HG03097 (cell line): ENCODE measurements around the gene PLAC8.
"Not testable (repeated sequence)": the region's sequence is repeated elsewhere in the genome, so short reads cannot be mapped to it uniquely, and the experiment has no call there.

Source experiments
- ATAC-seq: cut with Tn5 transposase; IDR thresholded peaks from one replicate; pipeline ENCODE4 v1.9.1; 2021; ENCODE audit not compliant: unreplicated experiment, low FRiP score

PLAC8 gene, protein sequence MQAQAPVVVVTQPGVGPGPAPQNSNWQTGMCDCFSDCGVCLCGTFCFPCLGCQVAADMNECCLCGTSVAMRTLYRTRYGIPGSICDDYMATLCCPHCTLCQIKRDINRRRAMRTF

DNA sequence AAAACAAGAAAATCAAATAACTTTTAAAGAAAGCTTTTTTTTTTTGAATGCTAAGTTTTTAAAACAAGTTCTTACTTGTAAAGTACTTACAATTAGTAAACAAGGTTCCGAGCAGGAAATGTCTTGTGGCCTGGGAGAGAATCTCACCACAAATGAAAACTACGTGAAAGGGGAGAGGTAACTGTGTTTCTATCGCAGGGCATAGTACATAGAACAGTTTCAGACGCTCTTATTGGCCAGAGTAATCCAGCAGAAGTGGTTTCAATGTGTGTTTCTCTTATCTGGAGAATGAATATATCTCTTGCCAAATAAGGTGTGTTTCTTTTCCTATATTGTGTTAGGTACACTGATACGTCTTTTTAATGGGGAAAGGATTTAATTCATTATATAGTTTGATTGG, at the start of gene PLAC8:
TSS of gene PLAC8 (minus strand) at position 154 of the 400 bp plus-strand sequence. CDS start 6,808 bp downstream, outside the sequence.
- peak; percentile 49 for ATAC-seq

DNA sequence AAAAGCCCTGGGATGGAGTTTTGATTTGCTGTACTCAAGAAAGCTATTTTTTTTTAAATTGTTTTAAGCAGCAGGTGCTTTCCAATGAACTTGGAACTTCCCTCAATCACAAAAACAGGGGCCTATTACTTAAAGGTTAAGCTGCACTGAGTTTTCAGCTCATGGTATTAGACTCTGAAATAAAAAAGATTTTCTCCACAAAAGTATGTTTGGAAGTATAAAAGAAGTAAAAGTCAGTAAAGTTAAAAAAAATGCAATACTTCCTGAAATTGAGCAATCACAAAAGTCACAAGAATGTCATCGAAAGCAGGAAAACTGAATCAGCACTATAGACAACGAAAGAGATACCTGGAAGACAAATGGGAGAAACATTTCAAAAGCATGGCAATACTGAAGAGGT, 38.9 kb upstream of the PLAC8 start:
- ATAC-seq, result no peak

DNA sequence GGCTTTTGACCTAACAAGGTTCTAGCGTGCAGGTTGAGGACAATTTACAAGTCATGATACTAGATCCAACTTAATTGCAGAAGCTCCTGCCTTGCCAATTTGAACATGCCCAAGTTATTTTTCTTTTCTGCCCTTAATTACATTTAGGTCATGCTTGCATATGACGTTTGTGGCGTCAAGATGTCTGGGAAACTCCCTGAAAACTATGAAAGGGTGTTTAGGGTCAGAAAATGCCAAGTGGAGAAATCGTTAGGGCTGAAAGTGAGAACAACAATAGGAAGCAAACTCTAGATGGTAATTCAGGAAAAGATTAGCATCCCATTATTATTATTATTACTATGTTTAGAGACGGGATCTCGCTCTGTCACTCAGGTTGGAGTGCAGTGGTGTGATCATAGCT, 38.2 kb upstream of the PLAC8 start:
- ATAC-seq, result no peak

DNA sequence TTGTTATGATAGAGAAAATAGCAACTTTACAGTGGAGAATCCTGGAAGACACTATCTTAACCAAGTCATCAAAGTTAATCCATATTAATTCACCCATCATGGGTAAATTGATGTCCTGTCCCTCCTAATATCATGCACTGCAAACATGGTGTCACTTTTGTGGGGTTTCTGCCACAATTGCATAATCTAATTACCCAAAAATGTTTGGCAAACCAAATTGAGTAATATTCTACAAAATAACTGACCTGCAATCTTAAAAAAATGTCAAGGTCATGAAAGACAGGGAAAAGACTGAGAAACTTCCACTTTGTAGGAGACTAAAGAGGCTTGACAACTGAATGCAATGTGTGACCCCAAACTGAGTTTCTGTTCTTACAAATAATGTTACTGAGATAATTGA, 37.1 kb upstream of the PLAC8 start:
- ATAC-seq, result no peak

DNA sequence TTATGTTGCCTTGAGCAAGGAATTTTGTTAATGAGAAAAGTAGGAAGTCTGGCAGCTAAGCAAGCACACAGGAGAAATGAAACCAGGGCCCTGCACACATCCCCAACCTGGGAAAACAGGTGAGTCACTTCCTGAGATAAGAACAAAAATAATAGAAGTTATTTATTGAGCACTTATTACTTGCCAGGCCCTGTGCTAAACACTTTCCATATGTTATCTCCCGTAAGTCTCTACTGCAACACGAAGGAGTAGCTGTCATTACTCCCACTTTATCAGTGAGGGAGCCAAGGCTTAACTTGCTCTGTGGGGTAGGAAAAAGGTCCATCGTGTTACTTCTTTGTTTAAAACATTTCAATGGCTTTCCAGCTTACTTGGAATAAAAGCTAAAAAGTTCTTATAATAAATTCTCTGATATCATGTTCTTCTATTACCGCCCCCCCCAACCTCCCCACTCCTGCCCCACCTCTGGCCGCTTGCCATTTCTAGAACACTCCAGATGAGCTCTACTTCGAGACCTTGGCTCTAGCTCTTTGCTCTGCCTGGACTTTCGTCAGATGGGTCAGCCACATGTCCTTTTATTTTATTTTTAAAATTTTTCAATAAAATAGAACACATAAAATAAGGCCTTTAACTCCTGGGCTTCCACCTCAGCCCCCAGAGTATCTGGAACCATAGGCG, 36.3 kb upstream of the PLAC8 start:
- ATAC-seq, result no peak

DNA sequence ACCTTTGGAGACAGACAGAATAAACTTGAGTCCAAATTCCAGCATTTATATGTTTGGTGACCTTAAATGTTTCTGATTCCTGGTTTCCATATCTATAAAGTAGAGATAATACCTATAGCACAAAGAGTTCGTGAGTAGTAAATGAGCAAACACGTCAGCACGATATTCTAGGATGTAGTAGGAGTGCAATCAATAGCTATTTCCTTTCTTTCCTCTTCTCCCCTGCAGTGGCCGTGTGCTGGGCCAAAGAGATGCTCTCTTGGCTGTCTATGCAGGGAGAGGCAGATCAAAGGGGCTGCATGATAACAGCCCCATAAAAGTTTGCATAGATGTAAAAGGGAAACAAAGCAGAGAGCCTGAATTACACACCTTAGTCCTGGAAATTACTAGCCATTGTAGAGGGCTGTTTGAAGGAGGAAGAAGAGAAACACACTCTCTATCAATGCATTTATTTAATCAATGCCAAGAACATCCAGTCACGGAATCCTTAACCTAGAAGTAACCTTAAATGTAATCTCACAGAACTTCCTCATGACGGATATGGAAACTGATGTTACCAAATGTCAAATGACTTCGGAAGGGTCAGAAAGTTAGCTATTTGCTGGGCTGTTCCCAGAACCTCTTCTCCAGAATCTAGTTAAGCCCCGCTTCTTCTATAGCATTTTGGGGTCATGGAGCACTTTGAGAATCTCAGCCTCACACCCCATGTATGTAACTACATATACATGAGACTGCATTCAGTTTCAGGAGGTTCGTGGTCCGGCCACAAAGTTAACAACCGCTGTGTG, 35.5 kb upstream of the PLAC8 start:
- no peak for ATAC-seq

DNA sequence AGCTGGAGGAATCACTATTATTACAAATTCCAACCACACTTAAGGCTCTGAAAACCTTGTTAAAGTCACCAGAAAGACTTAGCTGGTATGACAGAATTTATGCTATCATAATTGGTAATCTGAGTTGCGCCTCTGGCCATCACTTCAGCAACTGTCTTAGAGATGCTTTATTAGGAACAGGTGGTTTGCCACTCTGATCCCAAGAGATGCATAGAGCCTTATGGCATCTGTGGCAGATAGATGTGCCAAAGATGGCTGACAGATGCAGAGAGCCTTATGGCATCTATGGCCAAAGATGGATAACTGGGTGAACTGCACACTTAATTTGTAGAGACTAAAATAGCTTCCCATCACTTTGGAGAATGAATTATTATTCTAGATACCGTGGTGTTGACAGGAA, 32.3 kb upstream of the PLAC8 start:
- no peak for ATAC-seq

DNA sequence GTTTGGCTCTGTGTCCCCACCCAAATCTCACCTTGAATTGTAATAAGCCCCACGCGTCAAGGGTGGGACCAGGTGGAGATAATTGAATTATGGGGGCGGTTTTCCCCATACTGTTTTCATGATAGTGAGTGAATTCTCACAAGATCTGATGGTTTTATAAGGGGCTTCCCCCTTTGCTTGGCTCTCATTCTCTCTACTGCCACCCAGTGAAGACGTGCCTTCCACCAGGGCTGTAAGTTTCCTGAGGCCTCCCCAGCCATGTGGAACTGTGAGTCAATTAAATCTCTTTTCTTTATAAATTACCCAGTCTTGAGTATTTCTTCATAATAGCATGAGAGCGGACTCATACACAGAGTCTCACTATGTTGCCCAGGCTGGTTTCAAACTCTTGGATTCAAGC, 31.2 kb upstream of the PLAC8 start:
- not testable (repeated sequence) for ATAC-seq

DNA sequence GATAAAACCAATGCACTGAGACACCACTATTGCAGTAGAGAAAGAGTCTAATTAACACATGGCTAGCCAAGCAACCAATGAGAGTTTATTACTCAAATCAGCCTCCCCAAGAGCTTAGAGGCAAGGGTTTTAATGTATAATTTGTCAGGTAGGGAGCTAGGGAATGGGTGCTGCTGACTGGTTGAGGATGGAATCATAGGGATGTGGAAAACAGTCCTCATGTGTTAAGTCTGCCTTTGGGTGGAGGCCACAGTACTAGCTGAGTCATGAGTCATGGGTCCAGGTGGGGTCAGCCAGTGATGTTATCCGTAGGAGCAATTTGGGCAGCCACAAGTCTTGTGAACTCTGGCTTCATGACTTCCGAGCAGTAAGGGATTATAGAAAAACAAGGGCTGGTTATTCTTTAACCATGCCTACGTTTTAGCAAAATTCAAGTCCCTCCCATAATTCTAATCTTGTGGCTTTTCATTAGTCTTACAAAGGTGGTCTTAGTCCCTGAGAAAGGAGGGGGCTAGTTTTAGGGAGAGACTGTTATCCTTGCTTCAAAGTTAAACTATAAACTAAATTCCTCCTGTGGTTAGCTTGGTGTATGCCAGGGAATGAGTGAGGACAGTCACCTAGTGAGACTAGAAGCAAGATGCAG, 25.1 kb upstream of the PLAC8 start:
- no peak for ATAC-seq

DNA sequence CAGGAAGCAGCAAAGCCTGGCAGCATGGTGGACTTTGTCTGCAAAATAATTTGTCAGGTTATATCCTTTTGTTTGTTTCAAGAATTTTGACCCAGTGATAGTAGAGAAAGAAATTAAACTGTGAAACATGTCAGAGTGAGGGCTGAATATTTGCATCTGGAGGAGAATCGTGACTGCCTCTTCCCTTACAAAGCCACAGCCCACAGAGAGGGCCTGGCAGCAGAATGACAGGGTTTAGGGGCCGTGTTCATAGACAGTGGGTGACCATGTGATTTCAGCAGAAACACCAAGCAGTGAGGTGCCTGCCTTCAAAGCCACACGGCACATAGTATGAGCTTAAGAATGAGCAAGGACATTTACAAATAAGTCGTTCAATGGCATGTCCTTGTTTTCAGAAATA, 24.4 kb upstream of the PLAC8 start:
- ATAC-seq, result no peak

DNA sequence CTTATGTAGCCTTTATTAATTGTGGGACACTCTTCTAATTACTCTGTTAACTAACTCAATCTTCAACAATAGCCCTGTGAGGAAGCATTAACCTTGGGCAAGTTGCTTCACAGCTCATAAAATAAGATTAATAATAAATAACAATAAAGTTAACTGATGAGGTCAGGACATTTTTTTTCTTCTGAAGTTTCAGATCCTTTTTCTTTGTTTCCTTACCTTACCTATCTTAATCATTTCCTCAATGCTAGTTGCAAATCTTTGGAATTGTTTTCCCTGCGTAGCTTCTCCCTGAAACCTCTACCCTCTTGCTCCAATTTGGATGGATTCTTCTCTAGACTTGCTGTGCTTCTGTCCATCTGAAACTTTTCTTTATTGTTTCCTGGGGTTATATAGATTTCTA, 17.5 kb upstream of the PLAC8 start:
- ATAC-seq, result no peak

DNA sequence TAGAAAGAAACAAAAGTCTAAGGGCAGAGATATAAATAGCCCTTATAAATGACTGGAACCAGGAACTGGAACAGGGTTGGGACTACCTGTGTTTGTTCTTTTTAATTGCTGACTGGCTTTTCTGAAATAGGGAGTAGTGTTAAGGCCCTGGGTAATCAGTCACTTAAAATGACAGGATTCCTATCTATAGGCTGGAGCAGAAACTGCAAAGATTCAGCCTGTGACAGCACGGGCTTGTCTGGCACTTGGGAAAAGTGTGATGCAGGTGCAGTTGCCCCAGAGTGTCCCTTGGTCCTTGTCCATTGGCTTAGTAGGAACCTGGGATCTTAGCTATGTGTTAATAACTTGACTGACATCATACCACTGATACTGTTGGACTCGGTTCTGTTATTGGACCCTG, 14.7 kb upstream of the PLAC8 start:
- no peak for ATAC-seq

DNA sequence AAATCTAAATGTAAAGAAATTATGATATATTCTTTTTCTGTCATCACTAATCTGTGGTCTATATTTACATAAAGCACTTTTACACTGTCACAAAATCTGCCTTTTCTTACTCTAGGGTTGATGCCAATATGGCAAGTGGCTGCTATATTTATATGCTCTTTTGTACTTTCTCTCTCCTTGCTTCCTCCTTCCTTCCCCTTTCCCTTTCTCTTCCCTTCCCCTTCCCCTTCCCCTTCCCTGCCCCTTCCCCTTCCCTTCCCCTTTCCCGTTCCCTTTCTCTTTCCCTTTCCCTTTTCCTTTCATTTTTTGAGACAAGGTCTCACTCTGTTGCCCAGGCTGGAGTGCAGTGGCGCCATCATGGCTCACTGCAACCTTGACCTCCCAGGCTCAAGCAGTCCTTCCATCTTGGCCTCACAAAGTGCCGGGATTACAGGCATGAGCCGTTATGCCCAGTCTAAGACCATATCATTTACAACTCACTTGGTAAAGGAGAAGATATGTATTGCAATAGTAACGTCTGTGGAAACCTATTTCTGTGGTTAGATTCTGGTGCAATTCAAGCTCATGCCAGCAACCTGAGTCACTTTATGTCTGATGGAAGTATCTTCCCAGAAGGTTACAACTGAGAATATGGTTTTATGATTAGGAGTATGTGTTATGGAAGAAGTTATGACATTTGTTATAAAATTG, 13.9 kb upstream of the PLAC8 start:
- no peak for ATAC-seq

DNA sequence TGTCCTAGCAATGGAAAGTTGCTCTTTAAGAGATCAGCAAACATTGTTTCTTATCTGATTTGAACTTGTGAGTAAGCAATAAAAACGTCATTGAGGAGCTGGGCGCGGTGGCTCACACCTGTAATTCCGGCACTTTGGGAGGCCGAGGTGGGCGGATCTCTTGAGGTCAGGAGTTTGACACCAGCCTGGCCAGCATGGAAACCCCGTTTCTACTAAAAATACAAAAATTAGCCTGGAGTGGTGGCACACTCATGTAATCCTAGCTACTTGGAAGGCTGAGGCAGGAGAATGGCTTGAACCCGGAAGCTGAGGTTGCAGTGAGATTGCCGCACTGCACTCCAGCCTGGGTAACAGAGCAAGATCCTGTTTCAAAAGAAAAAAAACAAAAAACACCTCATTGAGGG, 11.2 kb upstream of the PLAC8 start:
- no peak for ATAC-seq

DNA sequence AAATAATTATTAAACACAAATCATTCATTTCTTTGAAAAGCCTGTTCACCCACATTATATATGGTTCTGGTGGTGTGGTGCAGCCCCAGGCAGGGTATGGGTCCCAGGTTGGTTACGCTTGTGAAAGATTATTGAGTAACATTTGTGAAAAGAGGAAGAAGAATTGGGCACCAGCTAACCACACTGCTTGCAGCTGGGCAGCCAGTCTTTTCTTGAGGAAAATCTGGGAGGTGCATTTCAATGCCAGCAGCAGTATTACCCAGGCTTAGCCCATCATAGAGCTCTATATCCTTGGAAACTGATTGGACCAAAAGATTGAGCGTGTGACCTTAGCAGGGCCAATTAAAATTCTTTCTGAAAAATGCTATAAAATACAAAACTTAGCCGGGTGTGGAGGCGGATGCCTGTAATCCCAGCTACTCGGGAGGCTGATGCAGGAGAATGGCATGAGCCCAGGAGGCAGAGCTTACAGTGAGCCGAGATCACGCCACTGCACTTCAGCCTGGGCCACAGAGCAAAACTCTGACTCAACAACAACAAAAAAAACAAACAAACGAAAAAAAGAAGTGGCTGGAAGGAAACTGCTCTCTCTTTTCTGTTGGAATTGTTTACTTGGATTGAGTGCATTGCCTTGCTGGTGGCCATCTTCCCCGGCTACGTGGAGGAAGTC, 9.7 kb upstream of the PLAC8 start:
- ATAC-seq, result peak; percentile 71

DNA sequence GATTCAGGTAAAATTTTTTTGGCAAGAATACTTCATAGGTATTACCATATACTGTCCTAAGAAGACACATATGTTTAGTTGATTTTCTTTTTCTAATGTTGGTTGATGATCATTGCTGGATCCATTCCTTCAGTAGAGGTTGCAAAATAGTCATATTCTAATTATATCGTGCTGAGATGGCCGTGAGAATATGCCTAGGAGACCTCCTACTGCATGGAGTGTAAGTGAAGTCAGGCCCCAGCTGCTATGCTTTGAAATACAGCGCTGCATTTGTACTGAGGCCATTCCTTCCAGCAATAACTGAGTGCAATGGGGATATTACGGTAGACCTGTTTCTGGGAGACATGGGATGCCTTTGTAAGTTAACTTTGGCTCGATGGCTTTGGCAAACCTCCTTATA, 6.7 kb upstream of the PLAC8 start:
- ATAC-seq, result no peak

DNA sequence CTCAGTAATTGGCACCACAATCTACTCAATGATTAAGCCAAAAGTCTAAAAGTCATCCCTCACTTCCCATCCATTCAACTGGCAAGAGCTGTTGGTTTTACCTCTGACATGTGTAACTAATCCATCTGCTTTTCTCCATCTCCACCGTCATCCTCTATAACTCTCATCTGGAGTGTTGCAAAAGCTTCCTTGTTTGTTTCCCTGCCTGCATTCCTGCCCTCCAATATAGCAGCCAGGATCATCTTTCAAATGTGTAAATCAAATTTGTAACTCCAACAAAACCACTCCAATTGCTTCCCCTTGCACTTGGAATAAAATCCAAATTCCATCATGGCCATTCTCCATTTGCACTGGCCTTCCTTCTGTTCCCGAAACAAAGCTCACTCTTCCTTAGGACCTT, 4.3 kb upstream of the PLAC8 start:
- ATAC-seq, result no peak

DNA sequence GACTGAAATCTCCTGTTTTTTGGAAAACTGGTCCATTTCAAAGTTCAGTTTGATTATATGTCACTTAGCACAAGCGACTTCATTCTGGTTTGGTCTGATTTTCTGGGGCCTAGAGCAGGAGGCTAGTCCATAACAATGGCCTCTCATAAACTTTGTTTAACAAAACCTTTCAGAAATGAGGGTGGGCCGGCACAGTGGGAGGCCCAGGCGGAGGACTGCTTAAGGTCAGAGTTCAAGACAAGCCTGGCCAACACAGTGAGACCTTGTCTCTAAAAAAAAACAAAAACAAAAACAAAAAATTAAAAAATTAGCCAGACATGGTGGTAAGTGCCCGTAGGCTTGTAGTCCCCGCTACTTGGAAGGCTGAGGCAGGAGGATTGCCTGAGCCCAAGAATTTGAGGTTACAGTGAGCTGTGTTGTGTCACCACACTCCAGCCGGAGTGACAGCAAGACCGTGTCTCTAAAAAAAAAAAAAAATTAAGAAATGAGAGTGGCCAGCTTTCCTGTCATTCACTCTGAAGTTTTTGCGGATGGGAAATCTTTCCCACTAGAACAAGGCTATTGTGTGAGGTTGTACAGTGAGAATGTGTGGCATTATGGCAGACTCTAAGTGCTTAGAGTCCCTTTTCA, 1.2 kb upstream of the PLAC8 start:
- ATAC-seq, result no peak

DNA sequence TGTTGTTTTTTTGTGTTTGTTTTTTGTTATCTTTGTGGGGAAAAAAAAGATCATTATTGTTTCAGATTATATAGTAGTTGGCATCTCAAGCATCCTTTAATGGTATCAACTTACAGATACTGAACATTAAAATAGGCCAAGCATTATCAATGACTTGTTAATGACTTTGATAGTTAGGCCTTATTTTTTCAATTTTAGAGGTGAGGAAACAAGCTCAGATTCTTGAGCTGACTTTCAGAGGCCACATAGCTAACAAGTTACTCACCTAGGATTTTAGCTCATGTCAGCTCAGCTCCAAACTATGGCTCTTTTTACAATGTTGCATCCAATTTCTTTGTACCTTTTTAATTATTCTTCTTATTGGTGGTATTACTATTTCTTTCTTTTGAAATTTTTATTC, 471 bp upstream of the PLAC8 start:
- no peak for ATAC-seq

DNA sequence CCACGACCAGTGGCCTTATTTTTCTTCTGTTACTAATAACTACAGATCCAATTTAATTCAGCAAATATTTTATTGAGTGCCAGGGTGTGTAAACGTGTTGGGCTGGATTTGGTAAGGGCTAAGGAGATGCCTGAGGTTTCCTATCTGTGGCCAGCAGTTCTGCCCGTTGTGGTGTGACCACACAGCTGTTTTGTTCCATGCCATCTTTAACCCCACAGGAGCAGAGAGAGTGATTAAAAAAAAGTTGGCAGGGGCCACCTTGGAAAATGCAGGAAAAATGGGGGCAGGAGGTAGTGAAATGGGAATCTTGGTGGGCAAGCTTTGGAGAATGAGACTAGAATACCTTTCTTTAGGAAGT, 1.1 kb downstream of the PLAC8 start:
- no peak for ATAC-seq
